HG02970 (cell line): ENCODE measurements around the gene PDE8A.
"Not testable (repeated sequence)": the region's sequence is repeated elsewhere in the genome, so short reads cannot be mapped to it uniquely, and the experiment has no call there.

Source experiments
- ATAC-seq: cut with Tn5 transposase; IDR thresholded peaks from one replicate; pipeline ENCODE4 v1.9.1; 2021; ENCODE audit warnings: mild to moderate bottlenecking, moderate library complexity, moderate number of reproducible peaks; ENCODE audit not compliant: unreplicated experiment, low FRiP score

The PDE8A gene

GRCh38 chr15:85155360-85155759 lies 173.7 kb downstream of the PDE8A start:
- ATAC-seq = no peak

- ATAC-seq = no peak
Measured at GRCh38 chr15:85155857-85156256, 174.2 kb downstream of the PDE8A start.

DNA sequence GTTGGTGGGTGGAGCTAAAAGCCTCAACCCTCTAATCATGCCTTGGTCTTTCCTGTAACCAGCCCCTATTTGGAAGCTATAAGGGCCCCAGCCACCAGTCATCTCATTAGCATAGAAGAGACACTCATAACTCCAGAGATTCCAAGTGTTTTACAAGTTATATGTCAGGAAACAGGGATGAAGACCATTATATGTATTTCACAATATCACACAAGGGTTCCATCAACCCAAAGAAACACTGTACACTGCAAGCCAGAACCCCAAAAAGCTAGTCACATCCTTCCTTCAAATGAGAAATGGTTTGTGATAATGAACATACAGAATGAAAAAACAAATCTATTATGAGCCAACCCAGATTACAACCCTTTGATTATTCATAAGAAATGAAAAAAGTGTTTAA lies 175.7 kb downstream of the PDE8A start:
- ATAC-seq = no peak

GRCh38 chr15:85162237-85162636 lies 180.6 kb downstream of the PDE8A start:
- no peak for ATAC-seq

DNA sequence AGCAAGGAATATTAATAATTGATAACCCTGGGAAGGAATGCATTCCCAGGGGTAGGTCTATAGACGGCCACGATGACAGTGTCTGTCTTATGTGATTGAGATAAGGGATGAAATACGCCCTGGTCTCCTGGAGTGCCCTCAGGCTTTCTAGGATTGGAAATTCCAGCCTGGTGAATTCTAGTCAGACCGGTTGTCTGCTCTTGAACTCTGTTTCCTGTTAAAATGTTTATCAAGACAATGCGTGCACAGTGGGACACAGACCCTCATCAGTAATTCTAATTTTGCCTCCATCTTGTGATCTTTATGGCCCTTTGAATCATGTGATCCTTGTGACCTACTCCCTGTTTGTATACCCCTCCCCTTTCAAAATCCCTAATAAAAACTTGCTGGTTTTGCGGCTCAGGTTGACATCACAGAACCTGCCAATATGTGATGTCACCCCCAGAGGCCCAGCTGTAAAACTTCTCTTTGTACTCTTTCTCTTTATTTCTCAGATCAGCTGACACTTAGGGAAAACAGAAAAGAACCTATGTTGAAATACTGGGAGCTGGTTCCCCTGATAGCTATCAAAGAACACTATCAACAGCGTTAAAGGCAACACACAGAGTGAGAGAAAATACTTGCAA lies 183.3 kb downstream of the PDE8A start:
- ATAC-seq = no peak

DNA sequence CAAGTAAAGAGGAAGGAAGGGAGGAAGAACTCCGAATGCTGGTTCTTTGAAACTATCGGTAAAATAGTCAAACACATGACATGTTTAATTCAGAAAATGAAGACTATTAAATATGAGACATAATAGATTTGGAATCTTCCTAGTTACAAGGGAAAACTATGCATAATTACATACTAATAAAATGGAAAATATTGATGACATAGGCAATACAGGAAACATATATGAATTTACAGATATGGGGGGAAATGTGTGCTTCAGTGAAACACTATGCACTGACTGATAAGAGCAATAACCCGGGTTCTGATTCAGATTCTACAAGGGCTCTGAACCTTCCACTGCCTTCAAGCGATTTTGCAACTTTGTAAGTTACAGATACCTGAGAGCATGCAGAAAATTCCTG lies 185.9 kb downstream of the PDE8A start:
- no peak for ATAC-seq

GRCh38 chr15:85168642-85169173 lies 187.1 kb downstream of the PDE8A start:
- ATAC-seq = no peak

- no peak for ATAC-seq
Measured at GRCh38 chr15:85171736-85172135, 190.1 kb downstream of the PDE8A start.

DNA sequence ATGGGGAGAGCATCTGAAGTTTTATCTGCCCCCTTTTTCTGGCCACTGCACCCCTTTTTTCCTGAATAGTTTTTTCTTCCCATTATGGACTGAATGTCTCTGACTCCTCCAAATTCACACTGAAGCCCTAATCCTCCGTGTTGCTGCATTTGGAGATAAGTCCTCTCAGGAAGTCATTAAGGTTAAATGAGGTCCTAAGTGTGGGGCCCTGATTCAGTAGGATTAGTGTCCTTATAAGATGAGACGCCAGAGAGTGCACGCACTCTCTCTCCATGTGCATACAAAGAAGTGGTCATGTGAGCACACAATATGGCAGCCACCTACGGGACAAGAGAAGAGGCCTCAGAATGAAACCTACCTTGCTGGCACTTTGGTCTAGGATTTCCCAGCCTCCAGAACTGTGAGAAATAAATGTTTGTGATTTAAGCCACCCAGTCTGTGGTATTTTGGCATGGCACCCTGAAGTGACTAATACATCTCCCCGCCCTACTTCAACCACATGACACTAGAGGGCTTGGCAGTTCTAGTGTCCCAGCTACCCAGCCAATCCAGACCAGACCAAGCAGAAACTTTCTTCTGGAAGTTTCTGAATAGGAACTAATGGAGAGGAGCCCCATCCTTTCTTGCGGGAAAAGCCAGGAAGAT lies 191.3 kb downstream of the PDE8A start:
- ATAC-seq = no peak

DNA sequence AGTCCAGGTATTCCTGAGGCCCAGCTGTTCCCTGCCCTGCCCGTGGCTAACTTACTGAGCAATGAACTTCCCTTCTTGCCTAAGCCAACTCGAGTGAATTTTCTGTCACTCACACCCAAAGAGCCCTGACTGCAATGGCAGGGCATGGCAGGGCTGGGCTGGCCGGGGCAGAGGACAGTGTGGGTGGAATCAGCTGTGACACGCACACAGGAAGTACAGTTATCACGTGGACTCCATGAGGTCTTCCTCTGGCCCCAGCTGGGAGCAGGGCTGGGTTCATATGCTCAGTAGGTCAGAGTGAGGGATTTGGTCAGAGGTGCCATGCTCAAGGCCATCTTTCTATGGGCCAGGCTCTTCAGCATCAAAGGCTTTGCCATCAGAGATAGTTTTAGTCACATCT lies 192.0 kb downstream of the PDE8A start:
- not testable (repeated sequence) for ATAC-seq

DNA sequence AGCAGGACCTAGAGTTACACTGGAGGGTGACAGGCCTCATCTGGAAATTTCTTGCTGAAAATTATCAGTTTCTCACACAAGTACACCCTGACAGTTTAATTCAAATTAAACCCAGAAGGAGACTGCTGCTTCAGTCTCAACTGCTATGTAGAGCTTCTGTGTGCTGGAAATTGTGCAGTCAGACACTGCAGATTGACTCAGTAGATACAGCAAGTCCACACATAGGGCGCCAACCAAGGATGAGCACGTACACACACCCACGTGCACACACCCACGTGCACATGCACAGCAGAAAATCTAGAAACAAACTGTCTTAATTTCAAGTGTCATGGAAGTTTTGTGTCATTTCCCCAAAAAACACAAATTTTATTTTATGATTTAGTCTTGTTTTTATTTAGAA lies 192.9 kb downstream of the PDE8A start:
- ATAC-seq = no peak

- ATAC-seq = not testable (repeated sequence)
Measured at GRCh38 chr15:85177042-85177515, 195.4 kb downstream of the PDE8A start.

DNA sequence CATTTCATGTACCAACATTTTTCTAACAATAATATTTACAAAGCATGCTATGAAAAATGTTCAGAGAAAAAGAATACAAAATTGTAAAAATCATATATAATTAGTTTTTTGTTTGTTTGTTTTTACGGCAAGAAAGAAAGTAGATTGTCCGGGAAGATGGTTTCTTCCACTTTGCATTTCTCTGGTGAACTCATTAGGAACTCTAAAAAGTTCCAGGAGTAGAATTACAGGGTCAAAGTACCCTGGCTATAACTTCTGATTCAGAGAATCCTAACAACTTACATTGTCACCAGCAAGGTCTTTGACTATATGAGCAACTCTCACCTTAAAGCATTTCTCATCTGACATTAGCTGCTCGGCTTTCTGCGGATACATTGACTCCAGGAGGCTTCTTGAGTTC lies 196.7 kb downstream of the PDE8A start:
- ATAC-seq = no peak

DNA sequence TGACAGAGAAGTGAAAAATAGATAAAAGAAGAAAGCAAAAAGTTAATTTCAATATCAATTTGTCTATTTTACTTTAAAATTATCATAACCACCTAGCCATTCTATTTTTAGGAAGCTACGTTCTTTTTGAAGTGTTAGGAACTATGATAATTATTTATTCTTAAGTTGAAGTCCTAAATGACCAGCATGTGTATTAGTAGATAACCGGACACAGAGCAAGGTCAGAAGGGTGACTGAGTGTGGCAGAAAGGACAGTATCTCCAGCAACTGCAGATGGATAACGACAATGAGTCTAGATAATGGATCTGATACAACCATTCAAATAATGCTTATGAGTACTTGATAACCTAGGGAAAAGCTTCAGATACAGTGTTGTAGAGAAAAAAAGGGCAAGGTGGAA lies 198.0 kb downstream of the PDE8A start:
- ATAC-seq = no peak

GRCh38 chr15:85185350-85185749 lies 203.7 kb downstream of the PDE8A start:
- not testable (repeated sequence) for ATAC-seq

DNA sequence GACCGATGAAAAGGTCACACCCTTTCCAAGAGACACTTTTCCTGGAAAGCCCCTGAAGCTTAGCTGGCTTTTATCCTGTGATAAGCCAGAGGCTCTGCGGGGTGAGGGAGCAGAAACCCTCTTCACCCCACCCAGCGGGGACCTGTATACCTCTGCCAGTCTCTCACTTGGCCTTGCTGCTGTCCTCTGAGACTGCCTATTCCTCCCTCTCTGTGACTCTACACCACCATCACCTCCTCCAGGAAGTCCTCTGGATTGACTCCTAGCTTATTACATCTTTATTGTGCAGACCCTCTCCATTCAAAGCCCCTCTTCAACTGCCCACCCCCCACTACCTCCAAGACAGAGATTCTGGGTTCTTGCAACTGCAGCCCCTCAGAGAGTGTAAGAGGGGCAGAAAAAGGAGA lies 206.5 kb downstream of the PDE8A start:
- ATAC-seq = not testable (repeated sequence)
